ENCODE results near the gene CASTOR1.
"Not testable (repeated sequence)": the region's sequence is repeated elsewhere in the genome, so short reads cannot be mapped to it uniquely, and the experiment has no call there.

CASTOR1 gene

DNA sequence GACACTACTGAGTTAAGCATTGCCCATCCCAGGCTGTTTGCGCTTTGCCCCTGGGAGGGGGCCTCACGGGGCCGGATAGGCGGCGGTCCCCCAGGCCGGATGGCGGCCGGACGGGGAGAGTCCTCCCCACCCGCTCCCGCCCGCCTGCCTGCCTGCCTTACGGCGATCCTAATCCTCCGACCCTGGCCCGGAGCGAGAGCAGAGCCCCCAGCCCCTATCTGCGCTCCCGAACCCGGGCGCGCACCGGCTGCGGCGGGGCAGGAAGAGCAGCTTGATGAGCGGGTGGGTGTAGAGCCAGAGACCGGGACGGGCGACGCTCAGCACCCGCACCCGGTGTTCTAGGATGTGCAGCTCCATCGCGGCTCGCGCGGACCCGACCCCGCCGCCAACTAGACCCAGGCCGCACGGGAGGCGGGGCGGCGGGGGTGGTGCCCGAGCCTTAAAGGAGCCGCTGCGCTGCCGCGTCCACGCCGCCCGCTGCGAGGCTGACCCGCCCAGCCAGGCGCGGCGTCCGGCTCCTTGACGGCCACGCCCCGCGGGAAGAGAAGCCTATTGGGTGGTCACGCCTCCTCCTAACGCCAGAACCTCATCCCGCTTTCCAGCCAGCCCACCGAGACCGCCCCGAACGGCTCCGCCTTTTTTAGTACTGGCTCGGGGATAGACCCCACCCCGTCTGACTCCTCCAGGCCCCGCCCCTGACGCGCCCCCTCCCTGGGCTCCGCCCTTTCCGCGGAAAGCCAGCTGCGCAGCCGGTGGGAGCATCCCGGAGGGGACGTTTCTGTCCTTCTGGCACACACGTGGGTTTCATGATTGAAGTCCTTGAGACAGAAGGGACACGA, at the start of gene CASTOR1:
Gene CASTOR1, minus strand, starts transcription at position 365 of the 839 bp plus-strand sequence. Its CDS starts 8 bp downstream, at position 357.
- peak; percentile 96 for DNase-seq

DNA sequence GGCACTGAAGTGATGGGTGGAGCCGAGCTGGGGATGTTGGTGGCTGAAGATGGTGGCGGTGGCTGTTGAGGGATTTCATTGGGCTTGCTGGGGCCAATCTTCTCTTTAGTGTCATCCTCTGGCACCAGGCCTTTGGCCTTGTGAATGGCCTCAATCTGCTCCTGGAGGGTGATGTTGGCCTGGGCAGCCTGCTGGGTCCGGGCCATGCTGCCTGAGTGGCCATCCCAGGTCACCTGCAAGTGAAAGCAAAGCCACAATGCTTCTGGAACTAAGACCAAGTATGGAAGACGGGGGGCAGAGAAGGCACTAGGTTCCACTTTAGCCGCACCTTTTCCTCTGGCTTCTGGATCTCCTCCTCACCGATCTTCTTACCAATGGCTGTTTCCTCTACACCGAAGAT, 49.5 kb upstream of the CASTOR1 start:
- DNase-seq, result no peak

DNA sequence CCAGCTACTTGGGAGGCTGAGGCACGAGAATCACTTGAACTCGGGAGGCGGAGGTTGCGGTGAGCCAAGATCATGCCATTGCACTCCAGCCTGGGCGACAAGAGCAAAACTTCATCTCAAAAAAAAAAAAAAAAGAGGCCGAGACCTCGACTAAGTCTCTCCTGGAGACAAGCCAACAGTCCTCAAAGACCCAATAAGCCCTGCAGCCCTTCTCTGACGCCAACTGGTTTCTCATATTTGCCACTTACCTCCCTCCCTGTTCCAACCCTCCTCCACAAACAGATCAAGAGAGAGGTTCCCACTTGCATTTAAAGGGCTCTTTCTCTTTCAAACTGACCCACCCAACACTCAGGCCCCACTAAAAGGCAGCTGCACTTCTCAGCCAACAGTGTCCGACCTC, 49.0 kb upstream of the CASTOR1 start:
- not testable (repeated sequence) for DNase-seq

DNA sequence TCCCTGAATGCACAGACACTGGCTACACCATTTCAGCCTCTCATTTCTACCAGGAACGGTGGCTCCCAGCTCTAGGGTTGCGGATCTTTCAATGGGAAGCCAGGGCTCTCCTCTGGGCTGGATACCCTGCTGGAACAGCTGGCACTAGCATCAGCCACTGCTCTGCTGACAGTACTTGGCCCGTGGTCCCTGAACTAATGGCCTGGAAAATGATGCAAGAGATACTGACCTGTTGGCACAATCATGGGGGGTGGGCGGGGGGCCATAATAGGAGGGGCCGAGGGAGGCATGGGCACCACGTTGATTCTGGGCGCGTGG, 48.1 kb upstream of the CASTOR1 start:
- no peak for DNase-seq

DNA sequence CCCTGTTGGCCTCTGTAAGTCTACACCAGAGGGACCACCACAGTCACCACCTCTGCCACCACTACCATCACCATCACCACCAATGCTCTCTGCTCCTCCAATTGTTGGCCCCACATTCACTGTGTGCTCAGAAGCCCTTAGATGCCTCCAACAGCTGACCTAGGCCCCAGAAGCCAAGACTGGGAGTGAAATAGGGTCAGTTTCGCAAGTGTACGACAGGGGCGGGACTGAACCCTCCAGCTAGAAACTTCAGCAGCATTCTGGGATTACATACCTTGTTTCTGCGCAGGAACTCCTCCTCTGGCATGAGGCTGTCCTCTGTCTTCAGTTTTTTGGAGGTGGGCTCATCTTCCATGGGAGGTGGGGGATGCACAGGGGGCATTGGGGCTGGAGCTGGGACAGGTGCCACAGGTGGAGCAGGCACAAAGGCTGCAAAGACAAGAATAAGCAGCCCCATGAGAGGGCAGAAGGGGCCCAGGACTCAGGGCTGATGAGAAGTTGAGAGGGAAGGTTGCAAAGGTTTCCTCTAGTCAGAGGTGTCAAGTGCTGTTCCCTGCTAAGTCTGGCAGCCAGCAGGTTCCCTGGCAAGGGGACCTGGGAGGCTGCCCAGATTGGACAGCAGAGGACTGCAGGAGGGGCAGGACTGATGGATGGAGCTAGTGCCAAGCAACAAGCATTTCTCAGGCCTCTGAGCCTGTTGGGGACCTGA, 47.6 kb upstream of the CASTOR1 start:
- no peak for DNase-seq

DNA sequence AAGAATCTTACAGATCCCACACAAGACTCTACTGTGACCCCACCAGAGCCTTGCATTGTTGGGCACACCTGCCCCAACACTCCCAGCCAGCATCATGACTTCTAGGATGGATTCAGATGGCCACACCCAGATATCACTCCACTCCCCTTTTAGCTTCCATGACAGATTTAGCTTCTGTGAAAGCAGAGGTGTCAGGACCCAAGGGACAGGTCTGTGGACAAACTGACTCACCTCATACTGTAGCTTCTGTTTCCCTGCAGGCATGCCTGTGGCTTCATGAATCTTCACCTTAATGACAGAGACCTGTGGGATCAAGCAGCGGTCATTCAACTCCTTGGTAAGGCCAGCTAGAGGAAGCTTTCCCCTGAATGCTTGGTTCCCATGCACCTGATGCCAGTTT, 45.9 kb upstream of the CASTOR1 start:
- DNase-seq, result no peak

DNA sequence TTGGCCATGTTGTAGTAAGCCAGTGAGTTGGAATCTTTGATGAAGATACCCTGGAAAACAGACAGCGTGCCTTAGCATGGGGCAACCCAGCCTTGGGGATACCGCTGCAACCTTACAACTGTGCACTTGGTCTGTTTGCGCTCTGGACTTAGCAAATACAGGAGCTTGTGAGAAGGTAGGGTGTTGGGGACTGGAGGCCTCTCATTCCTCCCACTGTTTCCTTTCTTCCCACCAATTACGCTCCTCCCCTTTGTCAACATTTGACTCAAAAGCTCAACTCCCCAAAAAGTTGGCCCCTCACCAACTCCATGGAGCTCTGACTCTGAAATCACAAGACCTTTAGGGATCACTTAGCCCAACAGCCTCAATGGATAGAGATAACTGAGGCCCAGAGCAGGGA, 45.3 kb upstream of the CASTOR1 start:
- DNase-seq, result no peak

DNA sequence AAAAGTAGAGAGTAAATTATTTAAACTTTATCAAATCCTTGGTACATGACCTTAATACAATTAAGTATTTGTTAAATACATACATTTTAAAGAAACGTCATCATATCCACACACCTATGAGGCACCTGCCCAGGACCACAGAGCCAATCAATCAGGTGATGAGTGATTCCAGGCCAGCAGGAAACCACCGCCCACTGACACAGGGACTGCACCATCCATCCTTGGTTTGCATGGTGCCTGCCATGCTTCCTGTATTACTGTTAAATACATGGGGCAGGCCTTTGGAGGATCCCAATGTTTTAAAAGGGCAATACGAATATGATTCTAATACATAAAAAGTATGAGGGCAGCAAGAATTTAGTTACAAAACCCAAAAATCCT, 44.4 kb upstream of the CASTOR1 start:
- no peak for DNase-seq

DNA sequence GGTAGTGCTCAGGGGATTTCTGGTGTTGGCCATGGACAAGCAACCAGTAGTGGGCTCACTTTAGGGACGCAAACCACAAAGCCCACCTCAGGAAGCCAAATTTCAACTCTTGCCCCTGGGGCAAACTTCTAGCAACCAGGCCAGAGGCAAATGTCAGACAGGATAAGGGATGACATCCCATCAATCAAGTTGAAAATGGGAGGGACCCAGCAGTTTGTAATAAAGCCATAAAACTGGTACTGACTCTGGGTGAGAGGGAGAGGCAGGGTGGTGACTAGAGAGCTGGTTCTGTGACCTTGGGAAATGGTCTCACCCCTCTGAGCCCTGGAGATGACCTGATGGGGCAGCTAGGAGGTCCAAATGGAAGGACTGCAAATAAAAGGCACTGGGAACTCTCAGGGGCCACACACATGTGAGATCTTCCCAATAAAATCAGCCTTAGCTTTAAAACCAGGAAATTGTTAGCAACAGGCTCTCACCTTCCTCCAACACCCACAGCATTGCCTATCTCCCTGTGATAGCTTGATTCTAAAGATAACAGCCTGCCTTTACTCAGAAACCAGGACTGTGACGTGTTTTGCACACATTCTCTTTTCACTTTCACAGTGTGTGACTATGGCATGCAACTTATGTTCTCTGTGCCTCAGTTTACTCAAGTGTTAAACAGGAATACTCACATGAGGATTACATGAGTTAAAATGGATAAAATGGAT, 43.8 kb upstream of the CASTOR1 start:
- DNase-seq, result no peak

DNA sequence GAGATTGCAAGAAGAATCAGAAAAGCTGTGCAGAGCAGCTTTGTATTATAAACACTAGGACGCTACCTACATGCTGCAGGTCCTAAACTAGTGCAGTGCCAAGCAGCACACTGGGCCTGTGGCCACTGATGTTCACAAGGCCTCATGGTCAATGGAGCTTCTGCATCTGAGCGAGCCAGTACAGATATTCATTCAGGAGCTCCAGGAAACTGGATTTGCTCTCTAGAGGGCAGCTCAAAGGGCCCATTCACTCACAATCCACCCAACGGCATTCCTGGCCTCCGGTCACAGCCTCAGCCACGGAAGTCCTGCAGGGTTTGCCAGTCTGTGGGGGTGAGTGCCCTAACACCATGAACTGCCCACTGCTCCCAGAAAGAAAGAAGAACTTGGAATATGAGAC, 43.2 kb upstream of the CASTOR1 start:
- DNase-seq, result no peak

DNA sequence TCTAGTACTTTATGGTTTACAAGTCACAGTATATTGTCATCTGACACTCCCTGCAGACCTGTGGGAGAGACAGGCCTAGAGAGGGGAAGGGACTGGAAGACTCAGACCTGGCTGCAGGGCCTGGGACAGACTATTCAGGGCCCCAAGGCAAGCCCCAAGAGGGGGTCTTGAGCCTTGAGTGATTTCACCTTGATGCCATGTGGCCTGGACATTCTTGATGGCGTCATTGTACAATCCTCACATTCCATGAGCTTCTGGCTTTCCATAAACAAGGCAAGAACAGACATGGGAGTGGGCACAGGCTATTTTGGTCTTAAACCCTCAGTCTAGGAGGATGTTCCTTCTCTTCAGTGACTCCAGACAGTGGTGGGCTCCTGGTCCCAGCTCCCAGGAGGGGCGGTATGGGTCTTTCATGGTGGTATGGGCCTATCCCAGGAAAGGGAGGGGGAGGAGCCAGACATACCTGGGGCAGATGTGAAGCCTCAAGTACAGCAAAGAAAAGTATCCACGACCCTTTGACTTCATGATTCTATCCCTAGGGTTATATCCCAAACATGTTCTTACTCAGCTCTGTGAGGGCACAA, 39.3 kb upstream of the CASTOR1 start:
- DNase-seq, result no peak

DNA sequence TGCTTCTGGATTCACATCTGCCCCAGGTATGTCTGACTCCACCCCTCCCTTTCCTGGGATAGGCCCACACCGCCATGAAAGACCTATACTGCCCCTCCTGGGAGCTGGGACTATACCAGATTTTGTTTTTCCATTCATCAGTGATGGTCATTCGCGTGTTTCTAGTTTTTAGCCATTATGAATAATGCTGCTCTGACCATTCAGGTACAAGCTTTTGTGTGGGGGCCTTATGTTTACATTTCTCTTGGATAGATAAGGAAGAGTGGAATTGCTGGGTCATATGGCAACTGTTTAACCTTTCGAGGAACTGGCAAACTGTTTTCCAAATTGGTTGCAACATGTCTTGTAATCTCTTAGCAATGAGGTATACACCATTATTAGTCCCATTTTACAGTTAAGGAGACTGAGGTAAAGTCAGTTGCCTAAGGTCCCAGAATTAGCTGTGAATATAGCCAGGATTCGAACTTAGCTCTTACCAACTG, 38.6 kb upstream of the CASTOR1 start:
- DNase-seq, result no peak

DNA sequence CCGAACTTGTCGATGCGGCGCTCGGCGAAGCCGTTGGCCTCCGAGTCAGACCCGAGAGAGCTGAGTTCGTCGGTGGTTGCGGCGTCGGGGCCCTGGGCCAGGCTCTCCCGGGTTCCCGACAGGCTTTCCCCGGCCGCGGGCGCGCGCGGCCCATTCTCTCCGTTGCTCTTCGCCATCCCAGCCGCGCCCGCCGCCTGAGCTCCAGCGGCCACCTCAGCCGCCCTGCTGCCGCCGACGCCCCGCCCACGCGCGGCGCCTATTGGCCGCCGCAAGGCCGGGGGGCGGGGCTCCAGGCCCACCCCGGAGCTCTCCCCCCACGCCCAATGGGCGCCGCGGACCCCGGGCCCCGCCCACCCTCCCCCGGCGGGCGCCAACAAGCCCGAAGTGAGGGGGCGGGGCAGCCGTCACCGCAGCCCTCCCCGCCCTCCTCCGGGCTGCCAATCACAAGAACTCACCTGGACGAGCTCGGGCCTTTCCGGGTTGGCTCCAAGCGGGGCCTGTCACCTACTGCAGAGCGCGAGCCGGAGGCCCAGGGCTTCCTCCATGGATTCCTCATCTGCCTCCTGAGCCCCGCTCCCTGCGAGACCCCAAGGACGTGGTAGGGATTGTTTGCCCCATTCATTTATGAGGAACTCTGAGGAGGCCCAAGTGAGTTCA, 37.5 kb upstream of the CASTOR1 start, which contains the start of gene TBC1D10A:
Gene TBC1D10A, minus strand, starts transcription at position 236 of the 657 bp plus-strand sequence. Its CDS starts 60 bp downstream, at position 176.
- DNase-seq, result peak; percentile 76 to 78

DNA sequence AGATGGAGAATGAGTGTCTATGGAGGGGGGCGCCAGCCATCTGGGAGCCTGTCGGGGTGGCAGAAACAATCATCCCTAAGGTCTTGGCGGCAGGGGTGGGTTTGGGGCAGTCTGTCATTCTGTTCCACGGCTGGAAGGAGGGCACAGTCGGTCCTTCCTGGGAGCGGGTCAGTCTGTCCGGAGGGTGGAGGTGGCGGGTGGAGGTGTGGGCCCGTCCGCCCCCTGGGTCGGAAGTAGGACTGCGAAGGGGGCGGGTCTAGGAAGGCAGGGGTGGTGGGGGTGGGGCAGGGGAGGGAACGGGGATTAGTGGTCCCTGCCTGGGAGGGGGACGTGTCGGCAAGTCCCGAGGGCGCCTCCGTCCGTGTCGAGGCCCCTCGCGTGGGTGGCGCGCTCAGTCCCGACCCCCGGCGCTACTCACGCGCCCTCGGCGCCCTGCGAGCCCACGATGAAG, 37.0 kb upstream of the CASTOR1 start:
- DNase-seq, result no peak

DNA sequence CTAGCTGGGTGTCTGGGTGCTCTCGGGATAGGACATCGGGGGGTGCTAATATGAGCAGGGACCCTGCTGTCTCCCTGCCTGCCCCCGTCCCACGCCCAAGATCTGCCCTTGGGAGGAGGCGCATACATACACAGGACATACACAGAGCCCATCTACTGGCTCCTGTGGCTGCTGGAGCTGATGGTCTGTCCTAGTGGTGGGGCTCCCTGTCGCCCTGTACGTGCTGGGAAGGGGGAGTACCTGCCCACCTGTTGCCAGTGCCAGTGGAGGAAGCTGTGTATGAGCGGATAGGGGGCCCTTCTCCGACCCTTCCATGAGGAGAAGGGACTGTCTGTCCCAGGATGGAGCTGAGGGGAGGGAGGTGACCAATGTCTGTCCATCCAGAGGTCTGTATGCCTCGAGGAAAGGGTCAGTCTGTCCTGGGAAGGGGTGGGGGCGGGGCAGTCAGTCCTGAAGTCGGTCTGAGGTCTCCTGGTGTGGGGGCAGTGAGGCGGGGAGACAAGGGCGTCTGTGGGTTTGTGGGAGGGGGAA, 36.5 kb upstream of the CASTOR1 start:
- no peak for DNase-seq

DNA sequence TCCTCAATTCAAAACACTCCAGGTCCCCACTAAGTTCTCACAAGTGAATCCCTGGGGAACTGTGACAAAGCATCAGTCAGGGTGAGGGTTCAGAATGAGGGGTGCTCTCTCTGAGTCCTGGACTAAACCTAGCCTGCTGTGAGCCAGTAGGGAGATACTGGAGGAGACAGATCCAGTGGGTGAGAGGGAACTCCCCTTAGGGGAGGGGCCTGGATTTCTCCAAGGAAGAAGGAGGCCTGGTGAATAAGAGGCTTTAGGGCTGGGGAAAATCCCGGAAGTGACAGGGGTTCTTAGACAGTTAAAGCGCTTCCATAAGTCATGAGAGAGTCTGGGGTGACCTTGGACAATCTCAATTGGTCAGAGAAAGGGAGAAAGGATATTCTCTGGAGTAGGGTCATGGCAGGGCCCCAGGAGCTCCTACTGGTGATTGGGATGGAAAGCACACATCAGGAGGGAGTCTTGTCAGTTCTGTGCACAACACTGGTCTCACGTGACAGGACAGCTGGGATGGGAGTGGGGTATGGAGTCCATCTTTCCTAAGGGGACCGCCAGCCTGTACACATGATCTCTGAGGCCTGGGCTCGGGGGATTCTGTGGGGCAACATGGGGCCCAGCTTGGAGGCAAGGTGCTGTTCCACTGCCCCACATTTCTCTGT, 35.9 kb upstream of the CASTOR1 start:
- DNase-seq, result peak; percentile 78 to 94

DNA sequence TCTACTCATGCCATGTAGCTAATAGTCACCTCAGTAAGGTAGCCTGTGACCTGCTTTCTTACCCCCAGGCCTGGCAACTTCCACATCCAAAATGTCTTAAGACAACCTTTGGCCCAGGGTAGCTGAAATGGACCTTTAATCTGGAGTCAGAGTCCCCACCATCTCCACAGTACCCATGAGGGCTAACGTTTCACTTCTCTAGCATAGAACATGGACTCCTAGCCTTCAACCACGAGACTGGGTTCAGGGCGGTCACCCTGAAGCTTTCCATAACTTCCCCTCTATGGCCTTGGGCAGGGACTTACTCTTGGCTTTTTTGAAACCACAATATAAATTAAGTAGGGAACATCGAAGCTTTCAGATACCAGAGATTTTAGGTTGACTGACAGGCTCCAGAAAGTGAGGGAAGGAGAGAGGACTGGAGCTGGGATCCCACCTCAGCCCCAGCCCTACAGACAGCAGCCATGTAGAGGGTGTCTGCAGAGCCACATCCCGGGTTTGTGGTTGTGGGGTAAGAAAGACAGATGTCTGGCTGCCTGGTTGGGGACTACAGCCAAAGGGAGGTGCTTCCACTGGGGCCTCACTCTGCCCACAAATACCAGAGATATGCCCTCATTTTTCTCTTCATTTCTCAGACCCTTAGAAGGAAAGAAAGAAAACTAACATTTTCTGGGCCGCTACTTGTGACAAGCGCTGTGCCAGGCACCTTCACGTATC, 34.9 kb upstream of the CASTOR1 start:
- peak; percentile 58 to 60 for DNase-seq

DNA sequence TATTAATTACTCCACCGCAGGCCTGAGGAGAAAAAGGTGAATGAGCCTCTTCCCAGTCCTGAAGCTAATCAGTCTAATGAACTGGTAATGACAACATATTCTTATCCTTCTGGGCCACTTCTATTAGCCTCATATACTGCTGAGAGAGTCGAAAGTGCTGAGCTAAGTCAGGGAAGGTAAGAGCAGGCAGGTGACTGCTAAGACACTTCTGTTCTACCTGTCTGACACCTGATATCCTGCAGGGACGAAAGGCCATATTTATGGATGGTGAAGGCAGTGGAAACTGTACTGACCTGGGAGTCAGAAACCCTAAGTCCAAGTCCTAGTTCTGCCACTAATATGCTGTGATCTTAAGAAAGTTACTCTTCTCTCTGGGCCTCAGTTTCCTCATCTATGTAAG, 33.9 kb upstream of the CASTOR1 start:
- no peak for DNase-seq

DNA sequence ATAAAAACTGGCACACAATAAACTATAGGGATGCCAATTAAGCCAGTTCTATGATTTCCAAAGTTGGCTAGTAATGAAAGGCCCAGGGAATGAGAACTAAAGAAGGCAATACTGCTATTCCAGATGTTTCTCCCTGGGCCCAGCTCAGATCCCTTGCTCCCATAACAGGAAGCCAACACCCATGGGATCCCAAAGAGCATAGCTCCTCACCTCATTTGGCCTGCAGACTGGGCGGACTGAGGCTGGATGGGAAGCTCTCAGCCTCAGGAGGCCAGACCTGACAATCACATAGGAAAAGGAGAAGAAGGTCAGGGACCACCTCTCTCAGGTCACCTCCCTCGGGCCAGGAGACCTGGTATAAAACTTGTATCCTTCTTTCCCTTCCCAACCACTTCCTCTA, 32.2 kb upstream of the CASTOR1 start:
- DNase-seq, result no peak

DNA sequence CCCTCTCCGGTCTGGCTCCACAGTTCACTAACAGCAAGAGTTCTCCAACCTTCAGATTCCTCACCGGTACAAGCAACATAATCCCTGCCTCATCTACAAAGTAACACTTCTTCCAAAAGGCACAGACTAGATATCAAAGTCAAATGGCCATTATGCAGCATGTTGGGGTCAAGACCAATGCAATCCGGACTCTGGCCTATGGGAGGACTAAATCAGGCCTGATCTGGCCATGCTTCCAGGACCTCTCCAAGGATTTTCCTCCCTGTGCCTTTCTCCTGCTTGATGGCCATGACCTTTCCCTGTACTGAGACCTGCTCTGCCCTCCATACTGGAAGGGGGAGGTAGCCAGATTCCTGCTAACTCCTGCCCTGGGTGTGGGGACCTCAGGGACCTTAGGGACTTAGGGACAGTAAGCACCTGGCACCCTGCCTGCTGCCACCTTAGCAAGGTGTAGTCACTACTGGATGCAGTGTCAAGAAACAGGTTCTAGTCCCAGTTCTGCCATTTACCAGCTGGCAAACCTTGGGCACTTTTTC, 30.8 kb upstream of the CASTOR1 start:
- no peak for DNase-seq

All from inflammatory macrophage treated with lipopolysaccharide for 1 hour (primary cell).